Measurements from ENCODE around the gene HPN. TPM values are rescaled to one million over a fixed set of nuclear protein-coding genes. Genes with fewer than 3 reads are reported as not detected.

HPN gene
- total and polyA plus RNA-seq, 10 of the 15 experiments (the other 5 are each of a cell fraction or from before 2014, with no cell fraction given): 0.21 to 0.35 TPM; not detected in 8

GRCh38 chr19:35066691-35067563 lies 25.4 kb downstream of the HPN start (continued):
- no peak for TF ChIP-seq CUX1 (IDR thresholded peaks at IDR 0.05; ENCODE audit: insufficient replicate concordance, low read depth, low read length)
- TF ChIP-seq GATAD2B (conservative IDR thresholded peaks at IDR 0.05; ENCODE audit: low read depth): no peak
- TF ChIP-seq PAX8 (IDR thresholded peaks at IDR 0.05): no peak
- TF ChIP-seq SUZ12 (IDR thresholded peaks at IDR 0.05; ENCODE audit: unreplicated experiment): no peak
- TF ChIP-seq SPI1 (IDR thresholded peaks at IDR 0.05; ENCODE audit: borderline replicate concordance, insufficient read depth, low read depth, low read length): peak; percentile 3; the same call in 1 of the 2 replicates
- no peak for TF ChIP-seq MYB (IDR thresholded peaks at IDR 0.05; ENCODE audit: borderline replicate concordance, low read depth, low read length)
- TF ChIP-seq ZBTB11 (CRISPR knock-in tag; IDR thresholded peaks at IDR 0.05): no peak
- no peak for TF ChIP-seq ATF2 (IDR thresholded peaks at IDR 0.05; ENCODE audit: low read length)
- no peak for TF ChIP-seq SIX5 (IDR thresholded peaks at IDR 0.05; ENCODE audit: low read depth, low read length, severe bottlenecking)
- TF ChIP-seq USF2 (IDR thresholded peaks at IDR 0.05; ENCODE audit: borderline replicate concordance, low read depth, low read length): peak; percentile 18; the same call in 1 of the 2 replicates
- no peak for TF ChIP-seq SREBF2 (IDR thresholded peaks at IDR 0.05; ENCODE audit: low read length)
- 0 out of 2 replicates have a peak, but pooled peaks have one; percentile 16 for TF ChIP-seq SMARCA5 (IDR thresholded peaks at IDR 0.05)
- TF ChIP-seq RCOR1 (conservative IDR thresholded peaks at IDR 0.05; ENCODE audit: low read depth, low read length): no peak
- TF ChIP-seq E2F4 (IDR thresholded peaks at IDR 0.05; ENCODE audit: low read depth, low read length): no peak
- no peak for TF ChIP-seq MTA3 (IDR thresholded peaks at IDR 0.05; ENCODE audit: borderline replicate concordance, low read length)
- TF ChIP-seq CBFB (IDR thresholded peaks at IDR 0.05; ENCODE audit: low read depth): no peak
- TF ChIP-seq RUNX3 (IDR thresholded peaks at IDR 0.05; ENCODE audit: low read length): no peak
